Hippocampal formation (tissue), 2 donors: ENCODE measurements around the gene FBH1.
"Not testable (repeated sequence)": the region's sequence is repeated elsewhere in the genome, so short reads cannot be mapped to it uniquely, and the experiment has no call there.

Experiments used
- DNase-seq, 2 donors: peaks; one replicate each; lab custom pipeline; 2025; lab: John Stamatoyannopoulos, UW

The FBH1 gene

DNA sequence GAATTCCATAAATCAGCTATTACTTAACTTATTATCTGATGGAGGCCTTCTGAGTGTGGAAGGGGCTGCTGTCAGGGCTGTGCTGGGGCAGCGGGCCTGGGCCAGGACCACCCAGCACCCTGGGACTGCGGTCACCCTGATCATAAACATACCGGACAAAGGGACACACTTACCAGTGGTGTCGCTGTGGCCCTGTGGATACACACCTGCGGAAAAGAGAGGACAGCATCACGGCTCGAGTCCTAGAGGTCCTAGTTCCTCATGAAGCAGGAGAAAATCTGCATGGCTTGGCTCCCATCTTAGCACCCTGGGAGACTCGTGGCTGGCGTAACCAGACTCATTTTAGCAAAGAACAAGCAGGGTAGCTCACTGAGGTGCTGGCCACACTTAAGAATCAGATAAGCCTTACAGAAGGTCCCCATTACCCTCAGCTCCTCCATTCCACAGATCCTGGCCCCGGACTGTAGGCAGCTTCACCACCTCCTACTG, 69.6 kb downstream of the FBH1 start:
- no peak for DNase-seq

DNA sequence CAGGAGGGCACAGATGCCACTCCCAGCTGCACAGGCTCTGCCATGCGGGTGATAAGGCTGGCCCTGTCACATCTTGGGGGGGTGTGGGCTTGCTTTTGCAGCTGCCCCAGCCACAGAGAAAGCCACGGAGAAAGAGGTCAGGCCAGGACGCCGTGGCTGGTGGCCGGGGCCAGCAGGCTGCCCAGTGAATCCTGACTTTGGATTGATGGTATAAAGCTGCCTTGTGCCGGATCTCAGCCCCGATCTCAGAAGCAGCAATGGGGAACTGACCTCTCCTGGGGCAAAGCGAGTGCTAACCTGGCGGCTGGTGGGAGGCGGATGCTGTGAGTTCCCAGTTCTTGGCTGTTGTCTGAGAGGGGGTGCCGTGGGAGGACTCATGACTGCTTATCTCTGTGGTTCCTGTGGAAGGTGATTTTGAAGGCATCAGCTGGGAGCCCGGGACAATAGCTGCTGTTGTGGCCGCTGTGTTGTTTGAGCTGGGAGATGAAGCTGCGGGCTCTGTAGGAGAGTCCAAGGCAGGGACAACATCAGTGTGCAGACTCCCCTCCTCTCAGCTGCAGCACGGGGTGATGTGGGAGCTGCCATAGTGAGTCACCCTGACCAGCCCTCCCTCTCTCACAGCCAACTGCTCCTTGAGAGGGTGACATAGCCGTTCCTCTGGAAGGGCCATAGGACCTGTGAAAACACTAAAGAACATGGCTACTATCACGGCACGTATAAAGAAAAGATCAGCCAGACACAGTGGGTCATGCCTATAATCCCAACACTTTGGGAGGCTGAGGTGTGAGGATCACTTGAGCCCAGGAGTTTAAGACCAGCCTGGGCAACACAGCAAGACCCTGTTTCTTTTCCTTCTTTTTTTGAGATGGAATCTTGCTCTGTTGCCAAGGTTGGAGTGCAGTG, 70.3 kb downstream of the FBH1 start:
- no peak for DNase-seq

DNA sequence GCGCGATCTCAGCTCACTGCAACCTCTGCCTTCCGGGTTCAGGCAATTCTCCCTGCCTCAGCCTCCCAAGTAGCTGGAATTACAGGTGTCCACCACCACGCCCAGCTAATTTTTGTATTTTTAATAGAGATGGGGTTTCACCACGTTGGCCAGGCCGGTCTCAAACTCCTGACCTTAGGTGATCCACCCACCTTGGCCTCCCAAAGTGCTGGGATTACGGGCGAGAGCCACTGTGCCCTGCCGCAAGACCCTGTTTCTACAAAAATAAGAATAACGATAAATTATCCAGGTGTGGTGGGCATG, 70.9 kb downstream of the FBH1 start:
- not testable (repeated sequence) for DNase-seq

DNA sequence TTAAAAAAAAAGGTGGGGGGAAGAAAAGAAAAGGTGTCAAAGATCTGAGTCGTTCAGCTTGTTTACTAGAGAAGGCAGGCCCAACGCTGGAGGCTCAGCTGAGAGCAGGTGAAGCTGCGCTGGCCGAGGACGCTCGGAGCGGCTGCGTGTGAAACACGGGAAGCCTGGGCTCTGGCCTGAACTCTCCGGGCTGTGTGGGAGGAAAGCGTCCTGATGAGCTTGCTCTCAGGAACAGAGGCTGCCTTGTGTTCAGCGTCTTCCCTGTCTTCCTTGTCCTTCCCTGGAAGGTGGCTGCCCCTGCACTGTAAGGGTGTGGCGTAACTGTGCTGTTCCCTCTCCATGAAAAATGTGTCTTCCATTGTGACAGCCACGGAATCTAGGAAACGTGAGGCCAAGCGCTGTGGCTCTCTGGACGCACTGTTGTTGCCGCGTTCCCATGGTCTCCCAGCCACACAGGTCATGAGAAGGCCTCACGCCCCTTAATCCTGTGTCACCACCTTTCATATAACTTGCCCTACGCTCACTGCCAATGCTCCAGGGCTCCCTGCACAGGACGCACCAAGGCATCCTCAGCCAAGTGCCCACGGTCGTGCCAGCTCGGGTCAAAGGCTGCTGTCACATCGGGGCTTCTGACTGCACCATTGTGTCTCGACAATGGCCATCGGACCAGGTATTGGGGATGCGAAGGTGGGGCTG, 71.5 kb downstream of the FBH1 start:
- DNase-seq = no peak

DNA sequence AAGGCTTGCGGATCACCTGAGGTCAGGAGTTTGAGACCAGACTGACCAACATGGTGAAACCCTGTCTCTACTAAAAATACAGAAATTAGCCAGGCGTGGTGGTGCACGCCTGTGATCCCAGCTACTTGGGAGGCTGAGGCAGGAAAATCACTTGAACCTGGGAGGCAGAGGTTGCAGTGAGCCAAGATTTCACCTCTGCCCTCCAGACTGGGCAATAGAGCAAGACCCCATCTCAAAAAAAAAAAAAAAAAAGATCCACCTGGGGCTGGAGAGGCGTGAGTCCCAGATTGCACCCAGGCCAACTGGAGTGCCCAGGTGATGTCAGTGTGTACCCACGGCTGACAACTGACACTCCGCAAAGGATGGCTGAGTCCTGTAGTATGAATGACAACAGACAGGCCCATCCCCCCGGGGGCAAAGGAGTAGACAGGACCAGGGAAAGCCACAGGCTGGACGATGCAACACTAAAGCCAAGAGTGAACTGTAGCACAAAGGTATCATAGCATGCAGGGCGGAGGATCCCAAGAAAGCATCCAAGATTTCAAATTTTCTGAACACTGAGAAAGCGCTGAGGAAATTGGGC, 72.4 kb downstream of the FBH1 start:
- DNase-seq = not testable (repeated sequence)

DNA sequence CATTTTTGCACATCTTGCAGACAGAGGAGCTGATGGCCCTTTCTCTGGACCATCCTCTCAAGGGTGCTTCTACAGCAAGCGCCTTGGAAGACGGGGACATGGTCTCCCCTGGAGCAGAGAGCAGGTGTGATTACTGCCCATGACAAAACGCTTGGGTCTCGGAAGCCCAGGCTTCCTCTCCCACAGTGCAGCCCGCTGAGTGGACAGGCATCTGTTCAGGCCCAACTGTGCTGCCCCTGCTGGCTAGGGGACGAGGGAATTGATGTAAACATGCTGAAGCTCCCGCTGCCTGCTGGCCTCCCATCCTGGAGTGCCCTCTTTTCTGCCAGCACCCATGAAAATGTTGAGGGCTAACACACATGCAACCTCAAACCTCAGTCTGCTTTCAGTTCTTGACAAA, 73.0 kb downstream of the FBH1 start:
- DNase-seq = no peak

DNA sequence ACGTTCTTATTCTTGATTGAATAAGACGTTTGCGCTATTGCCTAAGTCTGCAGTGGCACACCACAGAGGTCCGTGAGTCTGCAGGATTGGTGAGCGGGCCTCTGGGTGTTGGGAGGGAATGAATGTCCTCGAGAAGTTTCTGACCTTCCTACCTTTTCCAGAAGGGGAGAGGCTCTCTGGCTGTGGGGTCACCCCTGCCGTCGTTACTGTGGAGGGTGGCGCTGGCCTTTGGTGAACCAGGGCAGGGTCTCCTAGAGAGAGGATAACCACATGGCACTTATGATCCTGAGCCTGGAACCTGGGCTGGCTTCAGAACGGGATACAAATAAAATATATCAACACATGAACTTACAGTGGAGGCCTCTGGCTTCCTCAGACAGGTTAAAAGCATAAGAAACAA, 73.5 kb downstream of the FBH1 start:
- DNase-seq = no peak

DNA sequence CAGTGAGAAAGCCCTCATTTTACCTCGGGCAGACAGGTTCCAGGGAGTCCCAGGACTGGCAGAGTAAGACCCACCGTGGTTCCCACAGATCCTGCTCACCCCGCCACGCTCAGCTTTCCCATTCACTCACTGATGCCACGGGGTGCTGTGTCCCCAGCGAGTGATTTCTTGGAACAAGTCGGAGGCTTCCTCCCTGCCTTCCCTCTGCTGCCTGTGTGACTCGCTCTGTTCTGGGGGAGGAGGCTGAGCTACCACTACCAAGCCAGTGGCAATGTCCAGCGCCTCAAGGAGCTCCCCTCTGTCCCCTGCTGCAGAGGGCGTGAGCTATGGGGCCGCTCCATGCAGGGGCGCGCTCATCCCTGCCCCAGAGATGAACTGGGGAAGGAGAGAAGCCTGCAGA, 74.7 kb downstream of the FBH1 start:
- DNase-seq = no peak

DNA sequence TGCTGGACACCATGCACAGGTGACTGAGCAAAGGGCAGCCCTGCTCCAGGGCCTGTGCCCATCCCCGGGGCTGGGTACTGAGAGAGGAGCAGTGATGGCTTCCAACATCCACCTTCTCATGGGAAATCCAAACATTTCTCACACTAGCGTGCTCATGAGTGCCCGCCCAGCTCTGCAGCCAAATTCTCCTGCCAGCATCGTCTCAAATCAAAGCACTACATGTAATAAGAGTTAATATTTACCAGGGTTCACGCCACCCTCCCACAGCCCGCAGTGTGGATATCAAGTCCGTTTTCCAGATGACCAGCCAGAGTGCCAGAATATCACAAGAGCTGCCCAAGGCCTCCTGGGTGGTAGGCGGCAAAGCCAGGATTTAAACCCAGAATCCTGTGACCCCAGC, 75.2 kb downstream of the FBH1 start:
- DNase-seq = no peak

DNA sequence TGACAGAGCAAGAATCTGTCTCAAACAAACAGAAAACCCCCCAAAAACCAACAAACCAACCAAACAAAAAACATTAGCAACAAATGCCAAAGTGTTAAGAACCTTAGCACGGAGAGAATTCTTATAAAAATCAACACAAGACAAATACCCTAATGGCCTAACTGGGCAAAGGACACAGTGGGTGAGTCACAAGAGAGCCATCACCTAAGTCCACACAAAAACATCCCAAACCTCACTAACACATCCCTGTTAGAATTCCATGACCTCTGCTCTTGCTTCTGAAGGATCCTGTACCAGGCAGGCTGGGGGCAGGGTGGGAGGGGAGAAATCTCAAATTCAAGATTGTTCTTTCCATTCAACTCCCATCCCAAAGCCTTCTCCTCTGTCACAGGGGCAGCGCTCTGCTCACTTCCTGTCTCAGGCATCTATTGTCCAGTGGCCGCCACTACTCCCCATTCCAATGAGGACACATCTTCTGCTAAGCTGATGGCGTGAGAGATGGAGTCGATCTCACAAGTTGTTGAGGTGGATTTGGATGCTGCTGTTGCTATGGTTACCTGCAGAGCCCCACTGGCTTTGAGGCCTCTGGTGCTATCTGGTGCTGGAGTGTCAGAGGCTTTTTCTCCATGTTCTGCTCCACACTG, 78.1 kb downstream of the FBH1 start:
- no peak for DNase-seq

DNA sequence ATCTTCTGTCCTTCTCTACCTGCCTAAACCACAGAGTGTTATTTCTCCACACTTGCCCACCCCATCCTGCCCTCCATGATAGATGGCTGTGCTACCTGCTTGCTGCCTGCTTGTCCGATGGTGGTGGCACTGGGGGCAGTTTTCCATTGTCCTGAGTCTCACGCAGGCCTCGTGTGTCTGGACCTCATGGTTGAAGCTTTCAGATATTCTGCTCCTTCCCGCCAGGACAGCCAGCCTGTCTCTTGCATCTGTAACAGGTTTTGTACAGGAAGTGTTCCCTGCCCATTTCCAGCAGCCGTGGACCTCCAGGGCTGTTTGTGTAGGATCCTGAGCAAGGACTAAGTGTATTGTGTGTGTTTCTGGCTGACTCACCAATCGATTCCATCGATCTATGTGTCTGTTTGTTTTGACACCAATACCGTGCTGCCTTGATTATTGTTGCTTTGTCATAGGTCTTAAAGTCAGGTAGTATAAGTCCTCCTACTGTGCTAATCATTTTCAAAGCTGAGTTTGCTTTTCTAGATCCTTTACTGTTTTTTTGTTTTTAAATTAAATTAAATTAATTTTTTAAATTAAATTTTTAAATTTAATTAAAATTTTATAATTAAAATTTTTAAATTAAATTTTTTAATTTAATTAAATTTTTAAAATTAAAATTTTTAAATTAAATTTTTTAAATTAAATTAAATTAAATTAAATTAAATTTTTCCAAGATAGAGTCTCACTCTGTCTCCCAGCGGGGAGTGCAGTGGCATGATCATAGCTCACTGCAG, 78.8 kb downstream of the FBH1 start:
- DNase-seq = no peak

DNA sequence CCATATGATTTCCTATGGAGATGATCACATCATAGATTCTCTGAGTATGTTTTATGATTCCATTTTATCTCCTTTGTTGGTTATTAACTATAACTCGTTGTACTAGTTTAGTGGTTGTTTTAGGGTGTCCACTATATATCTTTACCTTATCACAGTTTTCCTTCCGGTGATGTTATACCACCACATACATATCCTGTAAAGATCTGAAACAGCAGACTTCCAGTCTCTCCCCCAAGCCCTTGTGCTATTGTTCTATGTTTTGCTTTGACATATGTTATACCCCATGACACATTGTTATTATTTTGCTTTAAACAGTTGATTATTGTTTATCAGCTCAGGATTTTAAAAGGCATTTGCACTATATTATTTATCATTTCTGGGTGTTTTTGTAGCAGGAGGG, 80.0 kb downstream of the FBH1 start:
- no peak for DNase-seq

DNA sequence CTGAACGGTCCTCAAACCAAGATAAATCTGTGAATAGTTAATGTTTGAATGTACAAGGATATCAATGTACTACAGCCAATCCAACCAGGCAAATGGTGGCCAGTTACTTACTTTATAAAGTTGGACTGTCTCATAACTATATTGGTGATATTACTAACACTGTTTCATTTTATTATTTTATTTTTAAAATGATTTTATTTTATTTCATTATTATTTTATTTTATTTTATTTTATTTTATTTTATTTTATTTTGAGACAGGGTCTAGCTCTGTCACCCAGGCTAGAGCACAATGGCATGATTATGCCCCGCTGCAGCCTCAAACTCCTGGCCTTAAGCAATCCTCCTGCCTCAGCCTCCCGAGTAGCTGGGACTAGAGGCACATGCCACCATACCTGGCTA, 80.5 kb downstream of the FBH1 start:
- DNase-seq = no peak

DNA sequence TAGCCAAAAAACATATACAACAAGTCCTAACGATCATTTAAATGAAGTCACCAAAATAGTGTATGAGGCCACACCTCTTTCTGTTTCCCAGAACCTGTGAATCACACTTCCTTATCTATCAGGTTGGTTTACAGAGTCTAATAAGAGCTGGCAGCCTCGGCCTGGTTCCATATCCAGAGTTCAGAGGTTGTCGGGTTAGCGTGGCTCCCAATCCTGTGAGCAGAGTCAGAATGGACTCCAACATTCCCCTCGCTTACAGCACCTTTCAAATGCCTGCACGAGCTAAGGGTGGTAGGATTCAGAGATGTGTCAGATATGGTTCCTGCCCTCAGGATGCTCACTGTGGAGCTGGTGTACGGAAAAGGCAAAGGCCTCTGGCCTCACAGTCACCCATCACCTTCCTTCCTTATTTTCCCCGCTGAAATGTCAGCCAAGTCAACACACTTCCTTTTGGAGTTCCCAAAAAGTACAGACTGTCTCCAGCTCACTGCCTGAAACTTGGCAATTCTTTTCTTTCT, 81.3 kb downstream of the FBH1 start:
- no peak for DNase-seq

DNA sequence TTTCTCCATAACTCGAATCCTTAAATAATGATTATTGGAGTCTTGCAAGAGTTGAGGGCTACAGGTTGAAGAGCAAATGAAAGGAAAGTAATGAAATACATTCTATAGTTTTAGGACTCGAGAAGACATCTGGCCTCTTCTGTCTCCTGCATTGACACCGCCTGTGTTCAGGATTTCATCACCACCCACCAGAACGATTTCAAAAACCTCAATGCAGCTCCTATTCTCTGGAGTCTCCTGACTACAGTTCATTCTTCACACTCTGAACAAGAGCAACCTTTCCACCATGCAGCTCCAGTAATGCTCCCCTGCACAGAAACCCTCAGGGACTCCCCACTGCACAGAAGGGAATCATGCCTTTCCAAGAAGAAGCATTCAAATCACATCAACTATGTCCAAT, 81.8 kb downstream of the FBH1 start:
- no peak for DNase-seq

DNA sequence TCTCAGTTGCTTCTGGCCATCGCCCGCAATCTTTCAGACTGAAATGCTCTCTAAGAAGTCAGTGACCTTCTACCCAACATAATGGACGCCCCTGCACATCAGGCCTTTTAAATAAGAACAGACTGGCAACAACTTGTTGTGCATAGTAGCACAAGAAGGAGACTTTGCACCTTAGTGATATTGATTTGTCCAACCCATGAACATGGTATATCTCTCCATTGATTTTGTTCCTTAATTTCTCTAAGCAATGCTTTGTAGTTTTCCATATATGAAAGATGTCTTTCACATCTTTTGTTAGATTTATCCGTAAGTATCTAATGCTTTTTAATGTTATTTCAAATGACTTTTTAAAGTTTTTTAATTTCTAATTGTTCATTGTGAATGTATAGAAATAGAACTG, 83.0 kb downstream of the FBH1 start:
- no peak for DNase-seq

DNA sequence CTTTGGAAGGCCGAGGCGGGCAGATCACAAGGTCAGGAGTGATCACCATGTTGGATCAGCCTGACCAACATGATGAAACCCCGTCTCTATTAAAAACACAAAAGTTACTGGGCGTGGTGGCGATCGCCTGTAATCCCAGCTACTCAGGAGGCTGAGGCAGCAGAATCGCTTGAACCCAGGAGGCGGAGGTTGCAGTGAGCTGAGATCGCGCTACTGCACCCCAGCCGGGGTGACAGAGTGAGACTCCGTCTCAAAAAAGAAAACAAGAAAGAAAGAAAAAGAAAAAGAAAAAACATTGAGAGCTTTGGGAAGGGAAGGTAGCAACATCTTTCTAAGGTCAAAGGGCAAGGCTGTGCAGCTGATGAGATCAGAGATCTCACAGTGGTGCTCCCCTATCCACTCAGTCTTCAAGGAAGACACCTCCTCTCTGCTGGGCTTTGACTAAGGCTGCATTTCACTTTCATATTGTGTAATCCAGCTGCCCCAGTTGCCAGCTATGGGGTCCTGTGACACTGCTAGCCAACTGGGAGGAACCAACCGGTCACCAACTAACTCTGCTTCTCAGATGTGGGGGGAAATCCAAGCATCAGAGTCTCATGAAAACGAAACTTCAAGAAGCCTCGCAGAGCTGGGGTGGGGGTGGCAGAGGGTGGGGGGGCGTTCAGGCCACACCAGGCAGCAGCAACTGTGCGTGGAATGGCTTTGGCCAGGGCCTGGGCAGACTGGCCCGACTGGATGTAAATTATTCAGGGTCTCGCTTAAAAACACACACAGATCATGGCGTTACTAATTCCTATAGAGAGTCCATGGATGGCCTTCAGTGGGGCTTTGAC, 85.8 kb downstream of the FBH1 start:
- DNase-seq = no peak

DNA sequence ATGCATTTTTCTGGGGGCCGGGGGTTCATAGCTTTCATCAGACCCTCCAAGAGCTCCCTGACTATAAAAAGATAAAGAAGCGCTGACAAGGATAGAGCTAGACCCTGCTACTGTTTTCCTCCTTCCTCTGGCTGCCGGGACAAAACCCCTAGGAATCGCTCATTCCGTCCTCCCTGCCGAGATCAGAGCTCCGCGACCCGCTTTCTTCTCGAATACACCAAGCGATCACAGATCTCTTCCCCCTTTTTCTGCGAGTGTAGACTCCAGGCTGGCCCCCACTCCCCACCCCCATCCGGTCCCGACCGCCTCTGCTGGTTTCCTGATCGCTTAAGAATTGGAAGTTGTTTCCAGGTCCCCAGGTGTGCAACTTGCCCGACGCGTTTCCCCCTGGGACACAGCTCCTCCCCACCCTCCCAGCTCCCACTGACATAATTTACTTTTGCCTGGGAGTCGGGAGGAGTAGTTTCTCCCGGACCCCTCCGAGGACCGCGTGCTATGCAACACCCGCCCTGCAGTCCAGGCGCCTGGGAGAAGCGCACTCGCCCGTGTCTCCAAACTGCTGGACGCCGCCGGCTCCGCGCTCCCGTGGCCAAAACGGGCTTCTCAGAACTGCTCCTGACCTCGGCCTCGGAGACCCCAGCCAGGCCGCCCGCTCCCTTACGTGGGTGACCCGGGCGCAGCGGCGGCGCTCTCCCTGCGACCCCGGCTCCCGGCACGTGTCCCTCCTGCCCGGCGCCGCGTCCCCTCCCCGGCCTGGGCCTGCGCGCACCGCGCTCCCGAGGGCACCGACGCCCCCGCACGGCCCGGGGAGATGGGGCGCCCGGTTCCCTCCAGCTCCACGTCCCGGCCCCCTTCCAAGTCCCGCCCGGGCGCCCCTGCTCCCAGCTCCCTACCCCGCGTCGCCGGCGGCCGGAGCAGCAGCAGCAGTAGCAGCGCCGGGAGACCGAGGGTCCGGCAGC, 86.7 kb downstream of the FBH1 start:
- DNase-seq = no peak

DNA sequence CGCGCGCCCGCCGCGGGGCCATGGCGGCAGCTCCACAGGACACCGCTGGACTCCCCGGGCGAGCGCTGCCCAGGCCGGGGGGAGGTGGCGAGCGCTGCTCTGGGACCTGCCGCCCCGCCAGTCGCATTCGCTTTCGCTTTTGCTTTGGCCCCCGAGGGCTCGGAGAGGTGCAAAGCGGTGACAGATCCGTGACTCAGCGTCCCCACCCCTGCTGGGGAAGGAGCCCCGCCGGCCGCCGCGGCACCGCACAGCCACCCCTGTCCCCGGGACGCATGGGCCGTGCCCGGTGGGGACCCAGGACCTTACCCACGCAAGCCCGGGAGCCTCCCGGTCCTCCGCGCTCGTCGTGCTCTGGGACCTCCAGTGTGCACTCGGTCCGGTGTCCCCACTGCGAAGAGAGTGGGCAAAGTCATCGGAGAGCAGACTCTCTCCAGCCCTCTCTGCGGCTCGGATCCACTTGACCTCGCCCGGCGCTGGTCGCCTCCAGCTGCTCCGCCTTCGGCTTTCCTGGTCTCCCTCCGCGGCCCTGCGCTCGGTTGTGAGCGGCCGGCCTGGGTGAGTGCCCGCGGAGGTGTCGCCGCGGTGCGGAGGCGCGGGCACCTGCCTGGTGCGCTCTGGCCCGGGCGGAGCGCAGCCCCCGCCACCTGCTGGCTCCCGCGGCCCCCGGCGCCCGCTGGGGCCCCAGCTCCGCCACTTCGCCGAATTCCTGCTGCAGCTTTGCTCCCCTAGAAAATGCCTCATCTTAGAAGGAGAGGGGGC, 87.6 kb downstream of the FBH1 start, which contains the start of gene IL15RA:
TSS of gene IL15RA (minus strand) at position 73 of the 759 bp plus-strand sequence. CDS start at position 22, 51 bp downstream.
- peak in 1 of 2 donors; percentile 39 for DNase-seq
